ENCODE measurements around the gene SENP6. TPM values are rescaled to one million over a fixed set of nuclear protein-coding genes. Genes with fewer than 3 reads are reported as not detected.
"Not testable (repeated sequence)": the region's sequence is repeated elsewhere in the genome, so short reads cannot be mapped to it uniquely, and the experiment has no call there.

The SENP6 gene
- total and polyA plus RNA-seq, 2 donors (not counting 1 experiment from before 2014, with no cell fraction given), result 30.8 to 161 TPM

- no peaks in the 10 kb centered on the region for H3K79me2 ChIP-seq (ENCODE audit: control insufficient read depth, insufficient read depth, low read length)
- H3K9ac ChIP-seq (ENCODE audit: low read length), result no peak overlapping the region
- no peak overlapping the region for H2AFZ ChIP-seq (ENCODE audit: insufficient read depth, low read depth, low read length, poor library complexity, severe bottlenecking)
- H3K27ac ChIP-seq (ENCODE audit: low read length in 2 of 2), result no peak overlapping the region
- no peaks in the 10 kb centered on the region for H4K20me1 ChIP-seq (ENCODE audit: control insufficient read depth, insufficient read depth, low read length, poor library complexity, severe bottlenecking)
- H3K4me2 ChIP-seq (replicated peaks; ENCODE audit: low read depth, low read length, poor library complexity, severe bottlenecking), result no peak overlapping the region
- H3K9me3 ChIP-seq (ENCODE audit: control extremely low read depth in 1 of 3, control insufficient read depth in 2 of 3, insufficient read depth in 1 of 3, low read length in 2 of 3), result peaks cover 0 to 20% (median 19%) of the 10 kb centered on the region in 3 donors
- ATAC-seq (ENCODE audit: low read depth) (no peak), DNase-seq (no peak)
- no peak overlapping the region for H3K27ac Mint-ChIP-seq
- H3K4me1 ChIP-seq (ENCODE audit: control insufficient read depth in 2 of 2, insufficient read depth in 2 of 2, low read length in 2 of 2), result no peaks in the 10 kb centered on the region
- peaks cover 0 to 18% (median 7%) of the 10 kb centered on the region in 4 experiments for H3K27me3 ChIP-seq (replicated peaks in 1 of 4; ENCODE audit: control extremely low read depth in 1 of 4, control insufficient read depth in 3 of 4, insufficient read depth in 4 of 4, low read length in 3 of 4)
- no peaks in the 10 kb centered on the region for H3K36me3 ChIP-seq (replicated peaks in 1 of 2; ENCODE audit: control extremely low read depth in 1 of 2, control insufficient read depth in 1 of 2, extremely low read depth in 1 of 2, insufficient read depth in 2 of 2, low read length in 1 of 2)
- peaks cover 11% of the 10 kb centered on the region for H3K9me3 Mint-ChIP-seq (ENCODE audit: insufficient read depth)
- peaks cover 41% of the 10 kb centered on the region for H3K27me3 Mint-ChIP-seq
- no peaks in the 10 kb centered on the region for H3K4me1 Mint-ChIP-seq
- no peak overlapping the region for H3K4me3 Mint-ChIP-seq
- POLR2A ChIA-PET, result no interaction called here
- no peak overlapping the region for H3K4me3 ChIP-seq (ENCODE audit: control extremely low read depth in 1 of 5, extremely low read depth in 1 of 5, insufficient read depth in 1 of 5, low read depth in 2 of 5, low read length in 4 of 5)
- intact Hi-C loops (cut with micrococcal nuclease), result no loop called here
- TF ChIP-seq, protein P1, sequence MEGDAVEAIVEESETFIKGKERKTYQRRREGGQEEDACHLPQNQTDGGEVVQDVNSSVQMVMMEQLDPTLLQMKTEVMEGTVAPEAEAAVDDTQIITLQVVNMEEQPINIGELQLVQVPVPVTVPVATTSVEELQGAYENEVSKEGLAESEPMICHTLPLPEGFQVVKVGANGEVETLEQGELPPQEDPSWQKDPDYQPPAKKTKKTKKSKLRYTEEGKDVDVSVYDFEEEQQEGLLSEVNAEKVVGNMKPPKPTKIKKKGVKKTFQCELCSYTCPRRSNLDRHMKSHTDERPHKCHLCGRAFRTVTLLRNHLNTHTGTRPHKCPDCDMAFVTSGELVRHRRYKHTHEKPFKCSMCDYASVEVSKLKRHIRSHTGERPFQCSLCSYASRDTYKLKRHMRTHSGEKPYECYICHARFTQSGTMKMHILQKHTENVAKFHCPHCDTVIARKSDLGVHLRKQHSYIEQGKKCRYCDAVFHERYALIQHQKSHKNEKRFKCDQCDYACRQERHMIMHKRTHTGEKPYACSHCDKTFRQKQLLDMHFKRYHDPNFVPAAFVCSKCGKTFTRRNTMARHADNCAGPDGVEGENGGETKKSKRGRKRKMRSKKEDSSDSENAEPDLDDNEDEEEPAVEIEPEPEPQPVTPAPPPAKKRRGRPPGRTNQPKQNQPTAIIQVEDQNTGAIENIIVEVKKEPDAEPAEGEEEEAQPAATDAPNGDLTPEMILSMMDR (IDR thresholded peaks at IDR 0.05), result no peak
- TF ChIP-seq EZH2 (IDR thresholded peaks at IDR 0.05; ENCODE audit: borderline replicate concordance, insufficient read depth, low read depth, low read length, poor library complexity, severe bottlenecking), result no peak
- CTCF ChIA-PET, result no interaction called here
- 78% methylated on average over 3 of the region's 6 CpGs for WGBS (ENCODE audit: insufficient coverage)
These were observed 33.6 kb upstream of the SENP6 start for GRCh38 chr6:75568100-75568499.

DNA sequence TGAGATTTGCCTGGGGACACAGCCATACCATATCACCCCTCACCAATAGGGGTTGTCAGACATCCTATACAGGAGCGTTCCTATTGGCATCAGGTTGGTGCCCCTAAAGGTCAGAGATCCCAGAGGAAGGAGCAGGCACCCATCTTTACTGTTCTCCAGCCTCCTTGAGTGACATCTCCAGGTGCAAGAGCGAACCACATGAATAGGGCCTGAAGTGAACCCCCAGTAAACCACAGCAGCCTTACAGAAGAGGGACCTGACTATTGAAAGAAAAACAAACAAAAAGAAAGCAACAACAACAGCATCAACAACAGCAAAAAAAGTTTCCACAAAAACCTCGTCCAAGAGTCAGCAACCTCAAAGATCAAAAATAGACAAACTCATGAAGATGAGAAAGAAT is 32.7 kb upstream of the SENP6 start:
- ChIA-PET CTCF (no interaction called here), POLR2A (no interaction called here)
- no peak for ATAC-seq (ENCODE audit: low read depth)
- no peaks in the 10 kb centered on the region for H3K79me2 ChIP-seq (ENCODE audit: control insufficient read depth, insufficient read depth, low read length)
- H3K4me2 ChIP-seq (replicated peaks; ENCODE audit: low read depth, low read length, poor library complexity, severe bottlenecking), result no peak overlapping the region
- no peaks in the 10 kb centered on the region for H3K4me1 Mint-ChIP-seq
- intact Hi-C loops (cut with micrococcal nuclease), result no loop called here
- no peak overlapping the region for H3K4me3 ChIP-seq (ENCODE audit: control extremely low read depth in 1 of 5, extremely low read depth in 1 of 5, insufficient read depth in 1 of 5, low read depth in 2 of 5, low read length in 4 of 5)
- DNase-seq, result no peak
- peaks cover 44% of the 10 kb centered on the region for H3K27me3 Mint-ChIP-seq
- peaks cover 0 to 14% (median 7%) of the 10 kb centered on the region in 4 experiments for H3K27me3 ChIP-seq (replicated peaks in 1 of 4; ENCODE audit: control extremely low read depth in 1 of 4, control insufficient read depth in 3 of 4, insufficient read depth in 4 of 4, low read length in 3 of 4)
- TF ChIP-seq, protein P1 (IDR thresholded peaks at IDR 0.05), result no peak
- TF ChIP-seq EZH2 (IDR thresholded peaks at IDR 0.05; ENCODE audit: borderline replicate concordance, insufficient read depth, low read depth, low read length, poor library complexity, severe bottlenecking), result no peak
- 55% methylated on average over 3 of the region's 3 CpGs for WGBS (ENCODE audit: insufficient coverage)
- H3K9me3 ChIP-seq (ENCODE audit: control extremely low read depth in 1 of 3, control insufficient read depth in 2 of 3, insufficient read depth in 1 of 3, low read length in 2 of 3), result peaks cover 0 to 20% (median 19%) of the 10 kb centered on the region in 3 donors
- no peak overlapping the region for H3K27ac Mint-ChIP-seq
- H4K20me1 ChIP-seq (ENCODE audit: control insufficient read depth, insufficient read depth, low read length, poor library complexity, severe bottlenecking), result no peaks in the 10 kb centered on the region
- H3K4me3 Mint-ChIP-seq, result no peak overlapping the region
- H3K27ac ChIP-seq (ENCODE audit: low read length in 2 of 2), result no peak overlapping the region
- H3K9me3 Mint-ChIP-seq (ENCODE audit: insufficient read depth), result peaks cover 11% of the 10 kb centered on the region
- no peak overlapping the region for H3K9ac ChIP-seq (ENCODE audit: low read length)
- no peaks in the 10 kb centered on the region for H3K4me1 ChIP-seq (ENCODE audit: control insufficient read depth in 2 of 2, insufficient read depth in 2 of 2, low read length in 2 of 2)
- no peaks in the 10 kb centered on the region for H3K36me3 ChIP-seq (replicated peaks in 1 of 2; ENCODE audit: control extremely low read depth in 1 of 2, control insufficient read depth in 1 of 2, extremely low read depth in 1 of 2, insufficient read depth in 2 of 2, low read length in 1 of 2)
- no peak overlapping the region for H2AFZ ChIP-seq (ENCODE audit: insufficient read depth, low read depth, low read length, poor library complexity, severe bottlenecking)

DNA sequence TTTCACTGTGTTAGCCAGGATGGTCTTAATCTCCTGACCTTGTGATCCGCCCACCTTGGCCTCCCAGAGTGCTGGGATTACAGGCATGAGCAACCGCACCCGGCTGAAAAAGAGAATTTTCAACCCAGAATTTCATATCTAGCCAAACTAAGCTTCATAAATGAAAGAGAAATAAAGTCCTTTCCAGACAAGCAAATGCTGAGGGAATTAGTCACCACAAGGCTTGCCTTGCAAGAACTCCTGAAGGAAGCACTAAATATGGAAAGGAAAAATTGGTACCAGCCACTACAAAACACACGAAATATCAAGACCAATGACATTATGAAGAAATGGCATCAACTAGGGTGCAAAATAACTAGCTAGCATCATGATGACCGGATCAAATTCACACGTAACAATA is 31.0 kb upstream of the SENP6 start:
- H3K27ac Mint-ChIP-seq; ATAC-seq (ENCODE audit: low read depth); CTCF ChIA-PET; H3K4me2 ChIP-seq (replicated peaks; ENCODE audit: low read depth, low read length, poor library complexity, severe bottlenecking); H4K20me1 ChIP-seq (ENCODE audit: control insufficient read depth, insufficient read depth, low read length, poor library complexity, severe bottlenecking); H3K9me3 Mint-ChIP-seq (ENCODE audit: insufficient read depth); H3K36me3 ChIP-seq (replicated peaks in 1 of 2; ENCODE audit: control extremely low read depth in 1 of 2, control insufficient read depth in 1 of 2, extremely low read depth in 1 of 2, insufficient read depth in 2 of 2, low read length in 1 of 2); H3K9ac ChIP-seq (ENCODE audit: low read length); H3K4me1 ChIP-seq (ENCODE audit: control insufficient read depth in 2 of 2, insufficient read depth in 2 of 2, low read length in 2 of 2); intact Hi-C loops (cut with micrococcal nuclease); H3K27ac ChIP-seq (ENCODE audit: low read length in 2 of 2); POLR2A ChIA-PET; H2AFZ ChIP-seq (ENCODE audit: insufficient read depth, low read depth, low read length, poor library complexity, severe bottlenecking); H3K4me1 Mint-ChIP-seq; H3K4me3 ChIP-seq (ENCODE audit: control extremely low read depth in 1 of 5, extremely low read depth in 1 of 5, insufficient read depth in 1 of 5, low read depth in 2 of 5, low read length in 4 of 5); H3K79me2 ChIP-seq (ENCODE audit: control insufficient read depth, insufficient read depth, low read length); DNase-seq; H3K4me3 Mint-ChIP-seq: not testable (repeated sequence)
- Histone ChIP-seq H3K27me3 (replicated peaks in 1 of 4; ENCODE audit: control extremely low read depth in 1 of 4, control insufficient read depth in 3 of 4, insufficient read depth in 4 of 4, low read length in 3 of 4) (peaks cover 0 to 14% (median 6%) of the 10 kb centered on the region in 4 experiments), H3K9me3 (ENCODE audit: control extremely low read depth in 1 of 3, control insufficient read depth in 2 of 3, insufficient read depth in 1 of 3, low read length in 2 of 3) (peaks cover 0 to 20% (median 15%) of the 10 kb centered on the region in 3 donors)
- peaks cover 44% of the 10 kb centered on the region for H3K27me3 Mint-ChIP-seq
- no CpG with 5 or more reads among the region's 6 CpGs for WGBS (ENCODE audit: insufficient coverage)

Measured in B cell (primary cell).